DMS 273 (cell line): Measurements from ENCODE around the gene ANXA2R.
"Not testable (repeated sequence)": the region's sequence is repeated elsewhere in the genome, so short reads cannot be mapped to it uniquely, and the experiment has no call there.

Source experiments
- DNase-seq: peaks from one replicate; lab custom pipeline; 2025; ENCODE audit not compliant: unreplicated experiment; lab: John Stamatoyannopoulos, UW

The ANXA2R gene

DNA sequence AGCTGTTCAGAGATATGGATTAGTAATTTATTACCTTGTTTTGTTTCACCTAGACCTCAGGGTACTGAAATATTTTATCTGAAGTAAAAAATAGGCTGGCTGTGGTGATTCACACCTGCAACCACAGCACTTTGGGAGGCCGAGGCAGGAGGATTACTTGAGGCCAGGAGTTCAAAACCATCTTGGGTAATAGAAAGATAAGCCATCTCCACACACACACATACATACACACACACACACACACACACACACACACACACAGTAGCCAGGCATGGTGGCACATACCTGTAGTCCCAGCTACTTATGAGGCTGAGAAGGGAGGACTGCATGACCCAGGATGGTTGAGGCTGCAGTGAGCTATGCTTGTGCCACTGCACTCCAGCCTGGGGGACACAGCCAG lies 3.7 kb downstream of the ANXA2R start:
- DNase-seq: no peak

GRCh38 chr5:43034591-43034968 lies 5.5 kb downstream of the ANXA2R start:
- no peak for DNase-seq

DNA sequence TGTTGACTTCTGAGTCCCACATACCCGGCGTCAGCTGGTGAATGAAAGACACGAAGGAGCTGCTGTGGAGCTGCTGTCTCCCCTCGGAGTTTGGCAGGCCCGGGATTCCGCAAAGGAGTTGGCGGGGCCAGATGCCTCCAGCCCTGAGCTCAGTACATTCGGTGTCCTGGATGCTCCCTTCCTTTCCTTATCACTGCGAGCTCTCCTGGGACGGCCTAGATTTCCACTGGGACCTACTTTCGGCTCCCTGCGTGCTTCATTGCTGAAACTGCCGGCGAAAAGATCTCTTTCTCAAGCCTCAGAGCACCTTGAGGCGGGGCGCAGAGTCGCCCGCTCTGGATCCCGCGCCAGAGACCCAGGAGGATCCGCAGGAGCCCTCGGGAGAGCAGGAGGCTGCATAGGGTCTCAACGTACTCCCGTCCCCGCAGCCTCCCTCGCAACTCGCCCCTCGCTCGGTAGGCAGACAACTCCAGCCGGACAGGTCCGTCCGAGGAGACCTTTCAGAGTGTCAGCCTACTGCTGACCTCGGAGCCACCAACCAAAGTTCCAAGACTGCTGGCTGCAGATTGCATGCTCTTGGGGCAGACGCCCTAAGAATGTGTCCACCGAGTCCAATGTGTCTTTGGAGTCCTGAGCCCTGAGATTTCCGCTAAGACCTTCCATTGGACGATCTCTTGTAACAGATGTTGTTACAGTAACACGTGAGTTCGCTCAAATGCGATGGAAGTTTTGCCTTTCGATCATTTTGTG lies 6.1 kb downstream of the ANXA2R start:
- no peak for DNase-seq

GRCh38 chr5:43027054-43027785 lies 12.9 kb downstream of the ANXA2R start:
- DNase-seq: no peak

GRCh38 chr5:43025184-43025950 lies 14.8 kb downstream of the ANXA2R start:
- not testable (repeated sequence) for DNase-seq

GRCh38 chr5:43024217-43024616 lies 15.9 kb downstream of the ANXA2R start:
- no peak for DNase-seq

GRCh38 chr5:43021151-43021550 lies 19.0 kb downstream of the ANXA2R start:
- no peak for DNase-seq

GRCh38 chr5:43020399-43020746 lies 19.7 kb downstream of the ANXA2R start:
- DNase-seq: peak; percentile 74

DNA sequence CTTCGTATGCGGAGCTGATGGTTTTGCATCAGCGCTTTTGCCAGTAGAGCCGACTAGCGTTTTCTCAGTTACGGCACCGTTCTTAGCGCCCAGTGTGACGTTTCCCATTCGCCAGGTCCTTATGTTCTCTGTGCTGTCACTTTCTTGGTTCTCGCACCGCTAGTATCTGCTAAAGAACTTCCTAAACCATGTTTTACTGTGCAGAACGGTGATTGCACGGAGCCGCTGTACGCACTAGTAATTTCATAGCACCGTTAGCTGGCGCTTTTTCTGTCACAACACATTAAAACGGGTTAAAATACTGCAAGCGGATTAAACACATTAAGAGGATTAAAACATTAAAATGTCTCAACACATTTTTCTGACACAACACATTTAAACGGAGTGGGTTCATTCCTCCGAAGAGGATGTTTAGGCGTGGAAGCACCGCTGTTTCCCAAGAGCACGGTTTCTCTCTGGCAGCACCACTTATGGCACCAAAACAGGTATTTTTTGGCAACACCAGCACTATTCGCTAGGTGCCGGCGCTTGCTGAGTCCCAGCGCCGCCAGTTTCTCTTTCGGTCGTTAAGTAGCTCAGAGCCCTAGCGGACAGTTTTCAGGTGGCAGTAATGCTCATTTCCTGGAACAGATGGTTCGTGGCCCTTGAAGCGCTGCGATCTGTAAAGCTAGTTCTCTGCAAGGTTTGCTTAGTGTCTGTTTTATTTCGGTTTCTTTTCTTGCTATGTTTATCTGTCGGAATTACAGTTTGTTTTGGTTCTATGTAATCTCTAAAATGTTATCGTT lies 20.3 kb downstream of the ANXA2R start:
- DNase-seq: peak; percentile 96

DNA sequence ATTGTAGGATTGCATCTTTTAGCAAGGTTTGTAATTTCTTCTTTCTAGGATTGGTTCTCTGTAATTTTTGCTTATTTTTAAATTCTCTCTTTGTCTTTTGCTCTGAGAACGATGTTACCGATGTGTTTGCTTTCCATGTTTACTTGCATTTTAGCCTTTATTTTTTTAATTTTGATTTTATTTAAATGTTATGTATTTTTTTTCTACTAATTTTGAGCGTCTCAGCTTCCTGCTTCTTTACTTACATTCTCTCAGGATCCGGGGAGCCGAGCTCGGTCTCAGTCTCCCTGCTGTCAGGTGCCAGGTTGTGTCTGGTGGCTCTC lies 20.9 kb downstream of the ANXA2R start:
- no peak for DNase-seq

GRCh38 chr5:43017428-43017815 lies 22.7 kb downstream of the ANXA2R start:
- no peak for DNase-seq

DNA sequence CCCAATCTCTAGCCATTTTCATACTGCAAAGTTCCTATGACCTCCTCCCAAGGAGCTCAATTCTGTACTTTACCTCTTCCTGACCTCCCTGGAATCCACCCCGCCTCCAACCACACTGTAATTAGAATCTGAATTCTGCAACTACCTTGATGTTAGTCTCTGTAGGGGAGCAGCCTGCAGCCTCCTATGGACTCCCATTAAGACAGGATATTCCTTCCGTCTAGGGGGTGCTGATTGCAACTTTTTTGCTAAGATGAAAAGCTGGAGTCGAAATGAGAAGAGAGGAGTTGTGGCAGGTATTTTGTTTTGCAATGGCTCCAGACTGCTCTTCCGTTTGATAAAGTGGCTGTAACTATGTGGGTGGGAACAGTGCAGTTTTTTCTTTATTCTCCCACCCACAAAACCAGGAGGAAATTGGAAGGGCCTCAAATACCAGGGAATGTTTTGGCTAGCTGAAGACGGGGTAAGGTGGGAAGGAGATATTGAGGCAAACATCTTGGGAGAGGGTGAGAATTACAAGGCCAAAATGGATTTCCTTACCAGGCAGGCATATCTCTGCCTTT lies 23.8 kb downstream of the ANXA2R start:
- DNase-seq: no peak

- DNase-seq: no peak
Observed at GRCh38 chr5:43014522-43014921, 25.6 kb downstream of the ANXA2R start.

DNA sequence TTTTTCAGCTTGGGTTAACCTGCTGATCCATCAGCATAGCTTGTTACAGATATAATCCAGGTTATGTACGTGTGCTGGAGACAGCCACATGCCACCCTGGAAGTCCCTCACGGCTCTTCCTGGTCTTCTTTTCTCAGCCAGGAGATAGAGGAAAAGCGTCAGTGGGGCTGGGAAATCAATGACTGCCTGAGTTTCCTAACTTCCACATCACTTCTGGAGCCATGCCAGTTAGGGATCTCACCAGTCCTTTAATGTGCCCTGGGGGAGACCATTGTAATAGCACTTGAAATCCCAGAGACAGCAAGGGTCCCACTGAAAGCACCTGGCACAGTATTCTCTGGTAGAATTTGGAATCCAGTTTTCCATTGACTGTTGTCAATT lies 29.2 kb downstream of the ANXA2R start:
- peak; percentile 52 for DNase-seq

GRCh38 chr5:43008363-43009153 lies 31.6 kb downstream of the ANXA2R start:
- DNase-seq: peak; percentile 97

DNA sequence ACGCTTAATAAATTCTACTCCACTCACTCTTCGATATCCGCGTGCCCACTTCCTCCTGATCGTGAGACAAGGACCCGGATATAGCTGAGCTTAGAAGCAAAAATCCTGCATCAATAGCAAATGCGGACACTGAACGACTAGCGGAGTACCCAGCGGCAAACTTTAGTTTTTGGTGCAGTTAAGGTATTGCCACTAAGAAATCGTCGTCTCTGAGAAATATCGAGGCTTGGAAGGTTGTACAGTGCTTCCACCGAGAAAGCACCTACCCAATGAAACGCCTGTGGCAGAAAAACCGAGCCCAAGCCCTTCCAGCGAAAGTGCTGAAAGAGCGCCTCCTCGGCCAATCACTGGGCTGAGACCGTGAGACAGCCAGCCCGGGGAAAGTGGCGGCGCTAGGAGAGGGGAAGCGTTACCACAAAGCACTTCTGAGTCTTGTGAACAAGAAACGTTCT lies 32.2 kb downstream of the ANXA2R start:
- peak; percentile 92 for DNase-seq

DNA sequence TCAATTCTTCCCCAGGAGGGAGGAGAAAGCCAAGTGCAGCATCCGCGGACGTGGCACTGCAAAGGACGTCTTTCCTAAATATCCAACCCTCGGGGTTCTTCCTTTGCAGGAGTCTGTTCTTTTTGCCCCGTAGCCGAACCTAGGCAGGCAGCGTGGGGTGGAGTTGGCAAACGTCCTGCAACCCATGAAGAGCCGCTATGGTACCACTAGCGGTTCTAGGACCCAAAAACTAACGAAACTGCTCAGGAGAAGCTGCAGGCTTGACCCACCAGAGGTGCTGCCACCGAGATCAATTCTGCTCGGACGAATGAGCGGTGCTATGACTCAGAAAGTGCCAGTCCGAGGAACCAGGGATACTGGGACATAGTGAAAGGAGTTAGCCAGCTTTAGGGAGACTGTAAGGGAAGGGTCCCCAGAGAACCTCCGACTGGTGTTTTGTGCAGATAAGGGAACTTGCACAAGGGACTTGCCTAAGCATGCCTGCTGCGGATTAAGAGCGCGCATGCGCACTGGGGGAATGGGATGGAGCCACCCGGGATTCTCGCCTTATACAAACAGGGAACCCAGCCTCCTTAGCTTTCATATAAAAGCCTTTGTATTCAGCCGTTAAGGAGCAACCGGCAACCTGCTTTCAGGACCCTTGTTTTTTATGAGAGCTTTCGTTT lies 32.7 kb downstream of the ANXA2R start:
- DNase-seq: peak; percentile 94

DNA sequence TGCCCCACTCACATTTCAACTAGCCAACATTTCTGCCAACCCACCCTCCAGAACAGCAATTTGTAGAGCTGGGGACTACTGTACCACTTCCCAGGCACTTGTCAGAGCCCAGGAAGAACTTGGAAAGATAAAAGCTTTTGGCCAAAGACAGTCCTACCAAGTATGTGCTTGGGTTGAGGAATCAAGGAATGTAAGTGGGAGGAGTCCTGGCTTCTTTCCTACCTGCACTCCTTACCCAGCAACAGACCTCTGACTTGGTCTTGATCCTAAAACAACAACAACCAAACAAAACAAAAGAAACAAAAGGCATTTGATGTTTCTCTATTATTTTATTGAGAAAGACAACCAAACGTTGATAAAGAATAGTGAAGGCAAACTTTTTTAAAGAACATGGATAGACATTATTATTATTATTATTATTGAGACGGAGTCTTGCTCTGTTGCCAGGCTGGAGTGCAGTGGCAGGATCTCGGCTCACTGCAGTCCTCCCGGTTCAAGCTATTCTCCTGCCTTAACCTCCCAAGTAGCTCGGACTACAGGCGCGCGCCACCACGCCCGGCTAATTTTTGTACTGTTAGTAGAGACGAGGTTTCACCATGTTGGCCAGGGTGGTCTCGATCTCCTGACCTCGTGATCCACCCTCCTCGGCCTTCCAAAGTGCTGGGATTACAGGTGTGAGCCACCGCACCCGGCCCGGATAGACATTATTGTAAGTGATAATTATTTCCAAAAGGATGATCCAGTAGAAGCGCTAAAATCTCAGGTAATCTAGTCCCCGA lies 33.5 kb downstream of the ANXA2R start:
- DNase-seq: no peak

- DNase-seq: no peak
Observed at GRCh38 chr5:43005031-43005430, 35.1 kb downstream of the ANXA2R start.
